GM23338 (cell line): ENCODE data around the gene EIF2S3B. TPM values are rescaled to one million over a fixed set of nuclear protein-coding genes. Genes with fewer than 3 reads are reported as not detected.

Experiments
- EZH2 ChIP-seq: fragments of 200-600 bp; sonication (generic); IDR thresholded peaks from one replicate; pipeline ENCODE4 v1.8.0; 2017; ENCODE audit warnings: antibody characterized with exemption, mild to moderate bottlenecking, low read depth; ENCODE audit not compliant: unreplicated experiment
- NANOG ChIP-seq: IDR thresholded peaks from 2 replicates; pipeline ENCODE4 v1.6.1; 2016; ENCODE audit warnings: antibody characterized with exemption, borderline replicate concordance
- POLR2AphosphoS5 ChIP-seq: IDR thresholded peaks from 2 replicates; pipeline ENCODE4 v1.6.1; 2016; ENCODE audit warnings: antibody characterized with exemption, low read depth
- ZNF331 ChIP-seq: fragments of 250-450 bp; sonication (Bioruptor Pico); IDR thresholded peaks from 2 replicates; pipeline ENCODE4 v1.5.0; 2020; ENCODE audit warnings: low read depth, mild to moderate bottlenecking, moderate library complexity
- polyA plus RNA-seq: library from polyadenylated mRNA; unstranded; fragments of >200 nt; fragmentation: Nextera tagmentation; extraction: Ambion mirVana; gene quantifications from 2 replicates; pipeline ENCODE4 v1.2.1, GENCODE V29; 2016
- total RNA-seq: library from RNA; depleted of rRNA; stranded (reverse); fragments of >200 nt; shearing (Covaris generic); gene quantifications from 2 replicates; pipeline ENCODE4 v1.2.3, GENCODE V29; 2014
- TF ChIP-seq, protein P1 (sequence below): fragments of 250-450 bp; sonication (Bioruptor Pico); IDR thresholded peaks from 2 replicates; pipeline ENCODE4 v1.5.0; 2020; ENCODE audit warnings: mild to moderate bottlenecking, moderate library complexity
- TF ChIP-seq, protein P2 (sequence below), 2 experiments: fragments of 200-600 bp in 1 of 2; sonication (generic) in 1 of 2; conservative IDR thresholded peaks; 2 replicates each; pipeline versions ENCODE4 v1.5.1 to v1.6.1; 2016 to 2017; ENCODE audit warnings: antibody characterized with exemption in 2 of 2, low read depth in 2 of 2, mild to moderate bottlenecking in 2 of 2, moderate library complexity in 1 of 2
- TF ChIP-seq, protein P3 (sequence below): IDR thresholded peaks from 2 replicates; pipeline ENCODE4 v1.6.1; 2016; ENCODE audit warnings: antibody characterized with exemption

EIF2S3B gene
- total and polyA plus RNA-seq, 2 experiments from 2014 or later: 0.24 to 10.8 TPM

DNA sequence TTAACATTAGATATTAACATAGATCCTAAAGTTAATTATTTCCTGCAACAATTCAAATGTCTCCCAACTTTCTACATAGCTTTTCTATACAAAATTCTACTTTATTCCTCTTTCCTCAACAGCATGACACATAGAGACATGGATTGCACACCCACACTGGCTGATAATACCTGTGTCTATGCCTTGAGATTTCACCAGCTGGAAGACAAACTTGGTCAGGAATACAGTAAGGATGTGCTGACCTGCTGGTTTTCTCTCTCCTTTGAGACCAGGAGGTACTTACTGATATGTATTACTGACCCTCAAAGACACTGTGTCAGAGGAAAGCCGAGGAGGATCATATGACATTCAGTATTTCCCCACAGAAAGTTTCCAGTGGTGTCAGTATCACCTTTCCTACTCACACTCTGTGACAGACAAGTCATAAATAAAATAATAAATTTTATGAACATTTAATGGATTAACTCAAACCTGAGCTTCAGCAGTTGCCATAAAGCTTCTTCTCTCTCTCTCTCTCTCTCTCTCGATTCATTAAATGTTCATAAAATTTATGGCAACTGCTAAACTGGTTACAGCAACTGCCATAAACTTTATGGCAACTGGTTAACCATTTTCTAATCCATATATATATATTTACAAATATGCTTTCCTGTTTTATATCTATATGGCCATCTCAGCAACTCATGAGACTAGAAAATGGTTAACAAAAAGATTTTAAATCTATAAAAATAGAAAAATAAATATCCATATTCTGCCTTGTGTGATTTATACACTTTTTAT, 22.7 kb downstream of the EIF2S3B start (continued):
- TF ChIP-seq, protein P1, sequence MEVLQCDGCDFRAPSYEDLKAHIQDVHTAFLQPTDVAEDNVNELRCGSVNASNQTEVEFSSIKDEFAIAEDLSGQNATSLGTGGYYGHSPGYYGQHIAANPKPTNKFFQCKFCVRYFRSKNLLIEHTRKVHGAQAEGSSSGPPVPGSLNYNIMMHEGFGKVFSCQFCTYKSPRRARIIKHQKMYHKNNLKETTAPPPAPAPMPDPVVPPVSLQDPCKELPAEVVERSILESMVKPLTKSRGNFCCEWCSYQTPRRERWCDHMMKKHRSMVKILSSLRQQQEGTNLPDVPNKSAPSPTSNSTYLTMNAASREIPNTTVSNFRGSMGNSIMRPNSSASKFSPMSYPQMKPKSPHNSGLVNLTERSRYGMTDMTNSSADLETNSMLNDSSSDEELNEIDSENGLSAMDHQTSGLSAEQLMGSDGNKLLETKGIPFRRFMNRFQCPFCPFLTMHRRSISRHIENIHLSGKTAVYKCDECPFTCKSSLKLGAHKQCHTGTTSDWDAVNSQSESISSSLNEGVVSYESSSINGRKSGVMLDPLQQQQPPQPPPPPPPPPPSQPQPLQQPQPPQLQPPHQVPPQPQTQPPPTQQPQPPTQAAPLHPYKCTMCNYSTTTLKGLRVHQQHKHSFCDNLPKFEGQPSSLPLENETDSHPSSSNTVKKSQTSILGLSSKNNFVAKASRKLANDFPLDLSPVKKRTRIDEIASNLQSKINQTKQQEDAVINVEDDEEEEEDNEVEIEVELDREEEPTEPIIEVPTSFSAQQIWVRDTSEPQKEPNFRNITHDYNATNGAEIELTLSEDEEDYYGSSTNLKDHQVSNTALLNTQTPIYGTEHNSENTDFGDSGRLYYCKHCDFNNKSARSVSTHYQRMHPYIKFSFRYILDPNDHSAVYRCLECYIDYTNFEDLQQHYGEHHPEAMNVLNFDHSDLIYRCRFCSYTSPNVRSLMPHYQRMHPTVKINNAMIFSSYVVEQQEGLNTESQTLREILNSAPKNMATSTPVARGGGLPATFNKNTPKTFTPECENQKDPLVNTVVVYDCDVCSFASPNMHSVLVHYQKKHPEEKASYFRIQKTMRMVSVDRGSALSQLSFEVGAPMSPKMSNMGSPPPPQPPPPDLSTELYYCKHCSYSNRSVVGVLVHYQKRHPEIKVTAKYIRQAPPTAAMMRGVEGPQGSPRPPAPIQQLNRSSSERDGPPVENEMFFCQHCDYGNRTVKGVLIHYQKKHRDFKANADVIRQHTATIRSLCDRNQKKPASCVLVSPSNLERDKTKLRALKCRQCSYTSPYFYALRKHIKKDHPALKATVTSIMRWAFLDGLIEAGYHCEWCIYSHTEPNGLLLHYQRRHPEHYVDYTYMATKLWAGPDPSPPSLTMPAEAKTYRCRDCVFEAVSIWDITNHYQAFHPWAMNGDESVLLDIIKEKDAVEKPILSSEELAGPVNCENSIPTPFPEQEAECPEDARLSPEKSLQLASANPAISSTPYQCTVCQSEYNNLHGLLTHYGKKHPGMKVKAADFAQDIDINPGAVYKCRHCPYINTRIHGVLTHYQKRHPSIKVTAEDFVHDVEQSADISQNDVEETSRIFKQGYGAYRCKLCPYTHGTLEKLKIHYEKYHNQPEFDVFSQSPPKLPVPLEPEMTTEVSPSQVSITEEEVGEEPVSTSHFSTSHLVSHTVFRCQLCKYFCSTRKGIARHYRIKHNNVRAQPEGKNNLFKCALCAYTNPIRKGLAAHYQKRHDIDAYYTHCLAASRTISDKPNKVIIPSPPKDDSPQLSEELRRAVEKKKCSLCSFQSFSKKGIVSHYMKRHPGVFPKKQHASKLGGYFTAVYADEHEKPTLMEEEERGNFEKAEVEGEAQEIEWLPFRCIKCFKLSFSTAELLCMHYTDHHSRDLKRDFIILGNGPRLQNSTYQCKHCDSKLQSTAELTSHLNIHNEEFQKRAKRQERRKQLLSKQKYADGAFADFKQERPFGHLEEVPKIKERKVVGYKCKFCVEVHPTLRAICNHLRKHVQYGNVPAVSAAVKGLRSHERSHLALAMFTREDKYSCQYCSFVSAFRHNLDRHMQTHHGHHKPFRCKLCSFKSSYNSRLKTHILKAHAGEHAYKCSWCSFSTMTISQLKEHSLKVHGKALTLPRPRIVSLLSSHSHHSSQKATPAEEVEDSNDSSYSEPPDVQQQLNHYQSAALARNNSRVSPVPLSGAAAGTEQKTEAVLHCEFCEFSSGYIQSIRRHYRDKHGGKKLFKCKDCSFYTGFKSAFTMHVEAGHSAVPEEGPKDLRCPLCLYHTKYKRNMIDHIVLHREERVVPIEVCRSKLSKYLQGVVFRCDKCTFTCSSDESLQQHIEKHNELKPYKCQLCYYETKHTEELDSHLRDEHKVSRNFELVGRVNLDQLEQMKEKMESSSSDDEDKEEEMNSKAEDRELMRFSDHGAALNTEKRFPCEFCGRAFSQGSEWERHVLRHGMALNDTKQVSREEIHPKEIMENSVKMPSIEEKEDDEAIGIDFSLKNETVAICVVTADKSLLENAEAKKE (CRISPR knock-in tag): no peak
- TF ChIP-seq ZNF331 (CRISPR knock-in tag): no peak
- TF ChIP-seq EZH2: no peak
- TF ChIP-seq POLR2AphosphoS5: no peak
- no peak for TF ChIP-seq NANOG
- TF ChIP-seq, protein P2, sequence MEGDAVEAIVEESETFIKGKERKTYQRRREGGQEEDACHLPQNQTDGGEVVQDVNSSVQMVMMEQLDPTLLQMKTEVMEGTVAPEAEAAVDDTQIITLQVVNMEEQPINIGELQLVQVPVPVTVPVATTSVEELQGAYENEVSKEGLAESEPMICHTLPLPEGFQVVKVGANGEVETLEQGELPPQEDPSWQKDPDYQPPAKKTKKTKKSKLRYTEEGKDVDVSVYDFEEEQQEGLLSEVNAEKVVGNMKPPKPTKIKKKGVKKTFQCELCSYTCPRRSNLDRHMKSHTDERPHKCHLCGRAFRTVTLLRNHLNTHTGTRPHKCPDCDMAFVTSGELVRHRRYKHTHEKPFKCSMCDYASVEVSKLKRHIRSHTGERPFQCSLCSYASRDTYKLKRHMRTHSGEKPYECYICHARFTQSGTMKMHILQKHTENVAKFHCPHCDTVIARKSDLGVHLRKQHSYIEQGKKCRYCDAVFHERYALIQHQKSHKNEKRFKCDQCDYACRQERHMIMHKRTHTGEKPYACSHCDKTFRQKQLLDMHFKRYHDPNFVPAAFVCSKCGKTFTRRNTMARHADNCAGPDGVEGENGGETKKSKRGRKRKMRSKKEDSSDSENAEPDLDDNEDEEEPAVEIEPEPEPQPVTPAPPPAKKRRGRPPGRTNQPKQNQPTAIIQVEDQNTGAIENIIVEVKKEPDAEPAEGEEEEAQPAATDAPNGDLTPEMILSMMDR (conservative IDR thresholded peaks at IDR 0.05; ENCODE audit: low read depth in 2 of 2): no peak
- TF ChIP-seq, protein P3, sequence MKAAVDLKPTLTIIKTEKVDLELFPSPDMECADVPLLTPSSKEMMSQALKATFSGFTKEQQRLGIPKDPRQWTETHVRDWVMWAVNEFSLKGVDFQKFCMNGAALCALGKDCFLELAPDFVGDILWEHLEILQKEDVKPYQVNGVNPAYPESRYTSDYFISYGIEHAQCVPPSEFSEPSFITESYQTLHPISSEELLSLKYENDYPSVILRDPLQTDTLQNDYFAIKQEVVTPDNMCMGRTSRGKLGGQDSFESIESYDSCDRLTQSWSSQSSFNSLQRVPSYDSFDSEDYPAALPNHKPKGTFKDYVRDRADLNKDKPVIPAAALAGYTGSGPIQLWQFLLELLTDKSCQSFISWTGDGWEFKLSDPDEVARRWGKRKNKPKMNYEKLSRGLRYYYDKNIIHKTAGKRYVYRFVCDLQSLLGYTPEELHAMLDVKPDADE: no peak
